NT2/D1 (cell line): Measurements from ENCODE around the gene INHBB.

Experiments used
- SUZ12 ChIP-seq: IDR thresholded peaks from 2 replicates; pipeline ENCODE4 v1.6.1; 2011; ENCODE audit not compliant: insufficient read length, insufficient read depth; ENCODE audit errors: extremely low read depth
- YY1 ChIP-seq: IDR thresholded peaks from 2 replicates; pipeline ENCODE4 v1.6.1; 2011; ENCODE audit not compliant: insufficient read length, insufficient read depth
- ZNF274 ChIP-seq: IDR thresholded peaks from 2 replicates; pipeline ENCODE4 v1.6.1; 2011; ENCODE audit warnings: mild to moderate bottlenecking, low read depth, low read length

DNA sequence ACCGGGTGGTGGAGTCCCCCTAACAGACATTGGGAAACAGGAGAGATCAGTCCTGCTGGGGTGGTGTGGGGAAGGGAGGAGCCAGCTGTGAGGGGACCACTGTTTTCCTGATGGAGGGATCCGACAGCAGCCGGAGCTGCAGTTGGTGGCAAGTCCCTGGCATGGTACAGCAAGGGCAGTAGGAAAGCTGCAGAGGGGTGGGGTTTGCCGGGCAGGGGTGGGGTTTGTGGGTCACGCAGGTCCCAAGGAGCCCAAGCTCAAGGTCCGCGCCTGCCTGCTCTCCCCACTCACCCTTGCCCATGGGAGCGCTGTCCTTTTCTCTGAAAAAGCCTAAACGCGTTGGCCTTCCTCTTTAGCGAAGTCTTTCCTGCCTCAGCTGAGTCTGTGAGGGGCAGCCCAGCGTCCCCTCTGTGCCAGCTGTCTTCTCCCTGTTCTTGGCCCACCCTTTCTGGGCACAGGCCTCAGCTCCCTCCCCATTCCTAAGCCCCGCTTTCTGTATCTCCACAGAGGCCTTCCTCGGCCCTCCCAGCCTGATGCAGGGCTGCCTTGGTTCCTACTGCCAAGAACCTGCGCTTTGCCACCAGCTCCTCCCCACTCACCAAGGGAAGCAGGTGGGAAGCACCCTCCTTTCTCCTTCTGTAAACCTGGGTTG is 29.3 kb upstream of the INHBB start:
- TF ChIP-seq YY1 (no peak), SUZ12 (no peak), ZNF274 (no peak)
